Measurements from ENCODE around the gene HDAC3.

- TF ChIP-seq CTCF (IDR thresholded peaks at IDR 0.05) (no peak), EZH2 (IDR thresholded peaks at IDR 0.05; ENCODE audit: borderline replicate concordance, insufficient read depth, low read depth, low read length, poor library complexity, severe bottlenecking) (no peak)
Observed at GRCh38 chr5:141636106-141636412, 590 bp downstream of the HDAC3 start.

Data from B cell (primary cell).